ENCODE results near the gene RBP5. TPM values are rescaled to one million over a fixed set of nuclear protein-coding genes. Genes with fewer than 3 reads are reported as not detected.

RBP5 gene, protein sequence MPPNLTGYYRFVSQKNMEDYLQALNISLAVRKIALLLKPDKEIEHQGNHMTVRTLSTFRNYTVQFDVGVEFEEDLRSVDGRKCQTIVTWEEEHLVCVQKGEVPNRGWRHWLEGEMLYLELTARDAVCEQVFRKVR
- total RNA-seq: 1.4 TPM

DNA sequence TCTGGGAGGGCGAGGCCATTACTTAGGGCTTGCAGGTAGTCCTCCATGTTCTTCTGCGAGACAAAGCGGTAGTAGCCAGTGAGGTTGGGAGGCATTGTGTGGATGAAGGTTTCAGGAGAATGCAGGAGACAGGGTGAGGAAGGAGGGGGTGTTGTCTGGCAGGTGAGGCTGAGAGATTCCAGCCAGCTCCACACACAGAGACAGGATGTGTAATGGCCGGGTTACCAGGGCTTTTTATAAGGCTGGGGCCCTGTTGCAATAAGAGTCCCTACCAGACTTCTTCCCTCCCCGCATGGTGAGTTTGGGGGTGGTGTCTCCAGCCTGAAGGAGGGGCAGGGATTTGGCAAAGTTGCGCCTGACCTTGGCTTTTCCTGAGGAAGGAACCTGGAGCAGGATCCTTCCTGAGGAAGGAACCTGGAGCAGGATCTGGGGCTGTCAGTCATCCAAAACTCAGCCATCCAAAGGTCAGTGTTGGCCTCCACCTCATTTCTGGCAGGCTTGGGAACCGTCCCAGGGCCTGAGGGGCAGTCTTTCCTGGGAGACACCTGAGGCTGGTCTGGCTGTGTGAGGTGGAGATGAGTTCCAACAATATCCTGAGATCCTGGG, at the start of gene RBP5:
TSS of gene RBP5 (minus strand) at position 209 of the 606 bp plus-strand sequence. CDS start at position 95, 114 bp downstream.

DNA sequence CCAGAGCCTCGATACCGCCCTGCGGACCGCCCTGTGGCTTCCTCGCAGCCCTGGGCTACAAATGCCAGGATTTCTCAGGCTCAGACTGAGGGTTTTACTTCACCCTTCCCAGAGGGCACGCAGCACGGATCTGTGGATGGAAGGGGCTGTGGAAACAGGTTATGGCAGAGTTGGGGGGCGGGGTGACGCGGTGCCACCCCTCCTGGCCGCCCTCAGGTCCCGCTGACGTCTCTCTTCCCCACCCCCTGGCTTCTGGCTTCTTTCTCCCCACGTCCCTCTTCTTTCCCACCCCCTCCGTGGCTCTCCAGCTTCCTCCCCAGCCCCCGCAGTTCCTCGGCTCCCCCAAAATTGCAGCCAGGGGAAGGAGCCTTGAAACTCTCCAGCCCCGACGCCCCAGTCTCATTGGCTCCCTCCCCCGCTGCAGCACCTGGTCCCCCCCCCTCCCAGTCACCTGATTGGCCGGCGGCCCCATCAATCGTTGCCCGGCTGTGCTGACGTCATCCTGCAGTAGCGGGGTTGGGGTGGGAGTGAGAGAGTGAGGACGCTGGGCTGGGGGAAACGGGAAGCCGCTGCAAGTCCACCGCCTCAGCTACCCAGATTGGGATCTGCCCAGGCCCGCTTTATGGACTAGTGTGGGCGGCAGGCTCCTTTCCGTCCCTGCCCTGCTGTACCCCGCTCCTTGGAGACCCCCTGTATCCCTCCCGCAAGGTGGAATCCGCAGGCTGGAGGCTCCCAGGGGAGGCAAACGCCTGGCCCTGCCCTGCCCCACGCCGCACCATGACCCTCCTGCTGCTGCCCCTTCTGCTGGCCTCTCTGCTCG, 1.4 kb upstream of the RBP5 start, which contains the start of gene CLSTN3:
TSS of gene CLSTN3 (plus strand) at position 500 of the 820 bp plus-strand sequence. CDS start at position 778, 278 bp downstream.

DNA sequence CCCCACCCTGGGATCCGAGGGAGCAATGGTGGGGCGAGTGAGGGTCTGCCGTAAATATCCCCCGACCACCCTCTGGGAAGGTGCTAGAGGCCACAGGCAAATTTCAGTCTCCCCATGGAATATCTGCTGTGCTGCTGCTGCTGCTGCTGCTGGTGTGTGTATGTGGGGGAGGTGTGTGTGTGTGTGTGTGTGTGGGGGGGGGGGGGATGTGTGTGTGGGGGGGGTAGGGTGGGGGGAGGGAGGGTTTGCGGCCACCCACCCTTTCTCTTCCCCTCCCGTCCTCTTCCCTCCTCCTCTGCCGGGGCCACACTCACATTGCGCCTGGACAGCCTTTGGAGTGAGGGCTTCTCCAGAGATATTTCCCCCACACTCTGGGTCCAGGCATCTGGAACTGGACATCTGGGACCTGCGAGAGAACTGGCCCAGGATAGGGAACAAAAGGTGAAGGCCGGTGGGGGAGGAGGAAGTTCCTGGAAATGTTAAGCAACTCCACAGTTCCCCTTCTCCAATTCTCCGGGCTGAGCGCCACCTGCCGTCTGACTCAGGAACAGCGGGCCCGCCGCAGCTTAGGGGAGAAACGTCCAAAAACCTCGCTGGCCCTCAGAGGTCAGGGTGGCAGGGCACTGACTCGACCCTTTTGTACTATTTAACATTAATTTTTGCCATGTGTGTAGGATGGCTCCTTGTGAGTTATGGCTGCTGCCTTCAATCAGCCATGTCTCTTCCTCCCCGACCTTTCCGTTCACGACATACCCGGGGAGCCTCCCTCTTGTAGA, 19.7 kb downstream of the RBP5 start, which contains the start of gene C1RL:
TSS of gene C1RL (minus strand) at position 419 of the 776 bp plus-strand sequence. CDS start at position 385, 34 bp downstream.

DNA sequence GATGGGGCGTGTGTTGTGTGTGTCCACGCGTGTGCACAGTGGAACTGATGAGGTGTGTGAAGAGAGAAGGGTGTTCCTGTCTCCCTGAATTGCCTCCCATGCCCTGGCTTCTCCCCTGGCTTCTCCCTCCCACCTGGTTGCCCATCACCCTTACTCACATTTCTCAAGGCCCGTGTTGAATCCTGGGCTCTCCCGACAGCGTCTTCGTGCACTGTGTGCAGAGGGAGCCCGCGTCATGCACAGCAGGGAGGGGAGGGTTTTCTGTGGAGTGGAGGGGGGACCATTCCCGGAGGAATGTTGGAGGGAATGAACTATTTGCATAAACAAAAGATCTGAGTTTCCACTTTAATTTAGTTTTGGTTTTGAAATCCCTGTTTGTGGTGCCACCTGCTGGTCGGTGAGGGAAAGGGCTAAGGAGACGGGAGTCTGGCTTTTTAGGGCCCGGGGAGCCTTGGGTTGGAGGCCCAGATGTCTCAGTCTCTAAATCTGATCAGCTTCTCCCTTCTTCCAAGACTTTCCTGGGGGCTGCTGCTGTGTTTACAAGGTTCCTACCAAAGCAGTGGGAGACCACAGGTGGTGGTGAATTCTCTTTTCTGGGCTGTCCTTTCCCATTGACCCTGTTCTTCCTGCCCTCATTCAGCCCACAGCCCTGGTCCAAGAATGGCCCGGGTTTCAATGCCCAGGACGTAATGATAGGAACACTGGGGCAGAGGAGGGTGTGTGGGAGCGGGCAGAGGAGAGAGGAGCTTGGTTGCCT, 36.3 kb downstream of the RBP5 start, which contains the start of gene C1R:
TSS of gene C1R (minus strand) at position 217 of the 757 bp plus-strand sequence. CDS start at position 160, 57 bp downstream.

Other genes starting within 250 kb of the RBP5 start
- gene LRRC23, start 224.1 kb downstream of the RBP5 start, total RNA-seq: 14.5 TPM
- 172 TPM for gene ENO2, start 214.3 kb downstream of the RBP5 start, total RNA-seq
- 50.9 TPM for gene ATN1, start 200.9 kb downstream of the RBP5 start, total RNA-seq
- gene RNU7-1, start 185.1 kb downstream of the RBP5 start, total RNA-seq: not detected
- 139 TPM for gene C12orf57, start 184.9 kb downstream of the RBP5 start, total RNA-seq
- 5.1 TPM for gene PTPN6, start 177.5 kb downstream of the RBP5 start, total RNA-seq
- 135 TPM for gene PHB2, start 158.2 kb downstream of the RBP5 start, total RNA-seq
- gene EMG1, start 158.0 kb downstream of the RBP5 start, total RNA-seq: 34.5 TPM
- gene LPCAT3, start 110.4 kb downstream of the RBP5 start, total RNA-seq: 14.7 TPM
- 91.4 TPM for gene C1S, start 68.2 kb downstream of the RBP5 start, total RNA-seq
- 94.5 TPM for gene C1R, start 36.4 kb downstream of the RBP5 start, total RNA-seq
- 16.5 TPM for gene C1RL, start 19.7 kb downstream of the RBP5 start, total RNA-seq
- 170 TPM for gene CLSTN3, start 1.5 kb upstream of the RBP5 start, total RNA-seq
- gene PEX5, start 60.8 kb upstream of the RBP5 start, total RNA-seq: 52.9 TPM
- gene ACSM4, start 175.2 kb upstream of the RBP5 start, total RNA-seq: not detected